Loucy (cell line): ENCODE data around the gene LTBP1.

ENCODE experiments used
- H2AFZ ChIP-seq: fragments of 200-600 bp; sonication (generic); 2 replicates; pipeline ENCODE4 v1.6.0; 2016; ENCODE audit warnings: antibody characterized with exemption, mild to moderate bottlenecking, low read length, moderate library complexity
- H3F3A ChIP-seq: fragments of 200-600 bp; 2 replicates; pipeline ENCODE4 v1.6.0; 2016; ENCODE audit warnings: antibody characterized with exemption, low read depth, mild to moderate bottlenecking
- H3K27me3 ChIP-seq: fragments of 200-600 bp; sonication (generic); 2 replicates; pipeline ENCODE4 v1.6.1; 2014; ENCODE audit warnings: low read length, mild to moderate bottlenecking; ENCODE audit not compliant: insufficient read depth, poor library complexity, severe bottlenecking
- H3K36me3 ChIP-seq: fragments of 200-600 bp; sonication (generic); 2 replicates; pipeline ENCODE4 v1.6.1; 2016; ENCODE audit warnings: low read length; ENCODE audit not compliant: insufficient read depth
- H3K4me1 ChIP-seq: fragments of 200-600 bp; sonication (generic); 2 replicates; pipeline ENCODE4 v1.5.1; 2014; ENCODE audit warnings: low read length, mild to moderate bottlenecking; ENCODE audit not compliant: insufficient read depth, poor library complexity, severe bottlenecking
- H3K4me2 ChIP-seq: fragments of 200-600 bp; sonication (generic); 2 replicates; pipeline ENCODE4 v1.6.0; 2014; ENCODE audit warnings: antibody characterized with exemption, low read length, low read depth, mild to moderate bottlenecking; ENCODE audit not compliant: poor library complexity, severe bottlenecking
- H3K4me3 ChIP-seq: fragments of 200-600 bp; sonication (generic); 2 replicates; pipeline ENCODE4 v1.5.1; 2014; ENCODE audit warnings: low read length, mild to moderate bottlenecking, mixed read lengths; ENCODE audit not compliant: poor library complexity, severe bottlenecking
- H3K79me2 ChIP-seq: fragments of 200-600 bp; sonication (generic); 2 replicates; pipeline ENCODE4 v1.6.1; 2014; ENCODE audit warnings: low read length; ENCODE audit not compliant: insufficient read depth
- H3K9ac ChIP-seq: fragments of 200-600 bp; sonication (generic); 2 replicates; pipeline ENCODE4 v1.6.0; 2014; ENCODE audit warnings: mild to moderate bottlenecking, low read depth, low read length, moderate library complexity; ENCODE audit not compliant: poor library complexity, severe bottlenecking
- H3K9me2 ChIP-seq: fragments of 200-600 bp; sonication (generic); replicated peaks from 2 replicates; pipeline ENCODE4 v1.6.1; 2016; ENCODE audit warnings: low read depth, low read length, mixed read lengths
- H3K9me3 ChIP-seq: fragments of 200-600 bp; sonication (generic); 2 replicates; pipeline ENCODE4 v1.6.1; 2014; ENCODE audit warnings: mild to moderate bottlenecking, antibody characterized with exemption, low read length, low read depth; ENCODE audit not compliant: insufficient read depth
- H4K20me1 ChIP-seq: fragments of 200-600 bp; sonication (generic); 2 replicates; pipeline ENCODE4 v1.6.0; 2014; ENCODE audit warnings: antibody characterized with exemption, low read length, mild to moderate bottlenecking; ENCODE audit not compliant: insufficient read depth, poor library complexity, severe bottlenecking
- EZH2phosphoT487 ChIP-seq: fragments of 200-600 bp; IDR thresholded peaks from 2 replicates; pipeline ENCODE4 v1.6.1; 2018; ENCODE audit warnings: antibody characterized with exemption, mild to moderate bottlenecking, moderate library complexity, borderline replicate concordance
- TF ChIP-seq, protein P1 (sequence below): fragments of 200-600 bp; sonication (generic); conservative IDR thresholded peaks from 2 replicates; pipeline ENCODE4 v1.5.1; 2014; ENCODE audit warnings: mild to moderate bottlenecking, antibody characterized with exemption, low read length

Gene LTBP1

DNA sequence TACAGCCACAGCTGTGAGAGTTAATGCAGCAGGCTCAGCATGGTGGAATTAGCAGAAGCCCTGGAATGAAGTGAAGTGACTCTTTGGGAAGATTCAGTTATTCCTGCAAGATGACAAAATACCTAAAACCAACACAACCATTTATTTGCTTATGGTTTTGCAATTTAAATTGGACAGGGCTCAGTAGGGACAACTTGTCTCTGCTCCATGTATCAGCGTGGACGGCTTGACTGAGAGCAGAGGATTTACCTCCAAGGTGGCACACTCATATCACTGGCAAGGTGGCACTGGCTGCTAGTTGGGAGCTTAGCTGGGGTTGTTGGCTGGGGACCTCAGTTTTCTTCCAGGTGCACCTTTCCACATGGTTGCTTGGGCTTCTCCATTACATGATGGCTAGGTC is 58.3 kb downstream of the LTBP1 start:
- Histone ChIP-seq H3K9me2 (no peaks in the 10 kb centered on the region), H3K79me2 (no peaks in the 10 kb centered on the region)

DNA sequence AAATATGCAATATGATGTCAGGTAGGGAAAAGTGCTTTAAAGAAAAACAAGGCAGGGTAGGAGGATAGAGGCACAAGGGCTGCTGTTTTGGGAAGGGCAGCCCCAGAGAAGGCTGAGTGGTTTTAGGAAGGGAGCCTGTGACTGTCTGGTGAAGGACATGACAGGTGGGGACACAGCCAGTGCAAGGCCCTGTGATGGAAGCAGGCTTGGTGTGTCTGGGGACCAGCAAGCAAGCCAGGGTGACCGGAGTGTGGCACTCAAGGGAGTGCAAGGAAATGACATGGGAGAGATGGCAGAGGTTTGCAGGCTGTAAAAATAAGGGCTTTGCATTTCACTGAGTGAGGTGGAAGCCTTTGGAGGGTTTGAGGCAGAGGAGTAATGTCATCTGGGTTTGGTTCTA is 62.0 kb downstream of the LTBP1 start:
- Histone ChIP-seq H3K9me2 (no peaks in the 10 kb centered on the region), H3K4me2 (no peak overlapping the region), H3K4me1 (no peaks in the 10 kb centered on the region), H3K36me3 (no peaks in the 10 kb centered on the region), H4K20me1 (no peaks in the 10 kb centered on the region), H3K27me3 (no peaks in the 10 kb centered on the region), H3K4me3 (no peak overlapping the region), H3K9ac (no peak overlapping the region), H3F3A (no peaks in the 10 kb centered on the region), H3K79me2 (no peaks in the 10 kb centered on the region), H3K9me3 (no peaks in the 10 kb centered on the region), H2AFZ (no peak overlapping the region)
- TF ChIP-seq, protein P1, sequence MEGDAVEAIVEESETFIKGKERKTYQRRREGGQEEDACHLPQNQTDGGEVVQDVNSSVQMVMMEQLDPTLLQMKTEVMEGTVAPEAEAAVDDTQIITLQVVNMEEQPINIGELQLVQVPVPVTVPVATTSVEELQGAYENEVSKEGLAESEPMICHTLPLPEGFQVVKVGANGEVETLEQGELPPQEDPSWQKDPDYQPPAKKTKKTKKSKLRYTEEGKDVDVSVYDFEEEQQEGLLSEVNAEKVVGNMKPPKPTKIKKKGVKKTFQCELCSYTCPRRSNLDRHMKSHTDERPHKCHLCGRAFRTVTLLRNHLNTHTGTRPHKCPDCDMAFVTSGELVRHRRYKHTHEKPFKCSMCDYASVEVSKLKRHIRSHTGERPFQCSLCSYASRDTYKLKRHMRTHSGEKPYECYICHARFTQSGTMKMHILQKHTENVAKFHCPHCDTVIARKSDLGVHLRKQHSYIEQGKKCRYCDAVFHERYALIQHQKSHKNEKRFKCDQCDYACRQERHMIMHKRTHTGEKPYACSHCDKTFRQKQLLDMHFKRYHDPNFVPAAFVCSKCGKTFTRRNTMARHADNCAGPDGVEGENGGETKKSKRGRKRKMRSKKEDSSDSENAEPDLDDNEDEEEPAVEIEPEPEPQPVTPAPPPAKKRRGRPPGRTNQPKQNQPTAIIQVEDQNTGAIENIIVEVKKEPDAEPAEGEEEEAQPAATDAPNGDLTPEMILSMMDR: no peak
- no peak for TF ChIP-seq EZH2phosphoT487

More for the DNA sequence above, 58.3 kb downstream of the LTBP1 start:
- Histone ChIP-seq H3K4me1 (no peaks in the 10 kb centered on the region), H3K4me2 (no peak overlapping the region), H3K36me3 (no peaks in the 10 kb centered on the region), H2AFZ (no peak overlapping the region), H3F3A (no peaks in the 10 kb centered on the region), H3K9me3 (no peaks in the 10 kb centered on the region), H3K4me3 (no peak overlapping the region), H4K20me1 (no peaks in the 10 kb centered on the region), H3K27me3 (no peaks in the 10 kb centered on the region), H3K9ac (no peak overlapping the region)
- TF ChIP-seq EZH2phosphoT487: no peak
- TF ChIP-seq, protein P1: no peak

DNA sequence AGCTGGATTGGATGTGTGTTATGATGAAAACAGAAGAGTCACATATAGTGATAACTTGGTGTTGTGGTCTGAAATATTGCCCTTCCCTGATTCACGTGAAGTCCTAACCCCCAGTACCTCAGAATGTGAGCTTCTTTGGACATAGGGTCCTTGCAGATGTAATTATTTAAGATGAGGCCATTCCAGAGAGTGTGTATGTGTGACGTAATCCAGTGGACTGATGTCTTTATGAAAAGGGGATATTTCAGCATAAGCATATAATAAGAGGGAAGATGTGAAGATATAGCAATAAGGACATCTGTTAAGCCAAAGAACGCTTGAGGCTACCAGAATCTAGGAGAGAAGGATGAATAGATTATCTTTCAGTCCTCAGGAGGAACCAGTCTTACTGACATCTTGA is 62.5 kb downstream of the LTBP1 start:
- no peak overlapping the region for H3K4me2 ChIP-seq
- no peaks in the 10 kb centered on the region for H3K79me2 ChIP-seq
- no peaks in the 10 kb centered on the region for H3K4me1 ChIP-seq
- H3K4me3 ChIP-seq: no peak overlapping the region
- TF ChIP-seq EZH2phosphoT487: no peak
- TF ChIP-seq, protein P1: no peak
- H3K27me3 ChIP-seq: no peaks in the 10 kb centered on the region
- no peak overlapping the region for H2AFZ ChIP-seq
- H3K36me3 ChIP-seq: no peaks in the 10 kb centered on the region
- H3K9me2 ChIP-seq: no peaks in the 10 kb centered on the region
- no peaks in the 10 kb centered on the region for H3F3A ChIP-seq
- H4K20me1 ChIP-seq: no peaks in the 10 kb centered on the region
- no peaks in the 10 kb centered on the region for H3K9me3 ChIP-seq
- no peak overlapping the region for H3K9ac ChIP-seq
